K562 (cell line): Measurements from ENCODE around the gene FSTL1. TPM values are rescaled to one million over a fixed set of nuclear protein-coding genes. Genes with fewer than 3 reads are reported as not detected.

Experiments used
- ATF4 ChIP-seq: fragments of 450-650 bp; formaldehyde crosslinking; IDR thresholded peaks from 2 replicates; pipeline ENCODE4 v1.4.0; 2022; ENCODE audit warnings: mild to moderate bottlenecking, moderate library complexity
- FIP1L1 ChIP-seq: fragments of 200-400 bp; formaldehyde crosslinking; IDR thresholded peaks from 2 replicates; pipeline ENCODE4 v1.6.1; 2018; ENCODE audit warnings: mild to moderate bottlenecking, low read depth, low read length; ENCODE audit not compliant: poor library complexity, severe bottlenecking
- JUND ChIP-seq, 2 experiments: IDR thresholded peaks; 2 replicates in 1 of 2; 3 replicates in 1 of 2; pipeline ENCODE4 v1.6.1; 2011; ENCODE audit warnings: borderline replicate concordance in 2 of 2, low read depth in 2 of 2, low read length in 2 of 2, improper control_type of control experiment in 1 of 2, missing biosample characterization in 1 of 2, missing genetic modification characterization in 1 of 2, missing genetic modification reagents in 1 of 2
- KLF10 ChIP-seq: fragments of 250-450 bp; sonication (Bioruptor Pico); IDR thresholded peaks from 2 replicates; pipeline ENCODE4 v1.6.1; 2021; ENCODE audit warnings: matching md5 sums
- NR2C2 ChIP-seq, 2 experiments: fragments of 200-800 bp in 1 of 2; sonication (Bioruptor generic) in 1 of 2; sonication (generic) in 1 of 2; formaldehyde crosslinking in 1 of 2; IDR thresholded peaks; 2 replicates each; pipeline versions ENCODE4 v1.6.1 to v1.8.0; 2016 to 2022; ENCODE audit warnings: mild to moderate bottlenecking in 1 of 2, missing compliant biosample characterization in 1 of 2, missing genetic modification characterization in 1 of 2, missing genetic modification reagents in 1 of 2
- TAF9B ChIP-seq: fragments of 450-650 bp; IDR thresholded peaks from 2 replicates; pipeline ENCODE4 v1.6.1; 2018; ENCODE audit warnings: mild to moderate bottlenecking; ENCODE audit not compliant: partially characterized antibody
- polyA plus RNA-seq, 8 experiments: library from polyadenylated mRNA; depleted of rRNA in 4 of 8; stranded (reverse) in 5 of 8; unstranded in 3 of 8; fragments of >200 nt; fragmentation: Nextera tagmentation in 2 of 8; fragmentation: Illumina TruSeq in 1 of 8; extraction: Ambion mirVana in 2 of 8; extraction: Trizol in 1 of 8; gene quantifications; 2 replicates each; pipeline versions ENCODE4 v1.2.1 to v1.2.3, GENCODE V29; 2011 to 2014; ENCODE audit warnings: inconsistent platforms in 1 of 8, missing spikeins in 1 of 8
- total RNA-seq, 7 experiments: library from RNA; depleted of rRNA in 6 of 7; stranded (reverse); fragments of >200 nt in 6 of 7; fragmentation: Illumina TruSeq in 2 of 7; extraction: Trizol in 2 of 7; gene quantifications; 2 replicates each; pipeline versions ENCODE4 v1.2.1 to v1.2.3, GENCODE V29; 2011 to 2021; ENCODE audit warnings: low replicate concordance in 1 of 7
- TF ChIP-seq, protein P1 (sequence below): fragments of 450-650 bp; formaldehyde crosslinking; IDR thresholded peaks from 2 replicates; pipeline ENCODE4 v1.4.0; 2020; ENCODE audit warnings: mild to moderate bottlenecking, mixed read lengths
- TF ChIP-seq, protein P2 (sequence below), 3 experiments: fragments of 200-800 bp in 1 of 3; sonication (Bioruptor generic) in 1 of 3; sonication (generic) in 1 of 3; formaldehyde crosslinking in 1 of 3; IDR thresholded peaks; 2 replicates each; pipeline versions ENCODE4 v1.6.1 to v1.8.0; 2016 to 2022; ENCODE audit warnings: mild to moderate bottlenecking in 2 of 3, missing compliant biosample characterization in 2 of 3, missing genetic modification characterization in 2 of 3, missing genetic modification reagents in 1 of 3
- TF ChIP-seq, protein P3 (sequence below), 3 experiments: fragments of 200-800 bp in 1 of 3; fragments of 250-450 bp in 1 of 3; fragments of 450-650 bp in 1 of 3; sonication (Bioruptor Pico) in 1 of 3; sonication (Bioruptor generic) in 1 of 3; formaldehyde crosslinking in 1 of 3; IDR thresholded peaks; 2 replicates each; pipeline versions ENCODE4 v1.6.1 to v1.8.0; 2016 to 2022; ENCODE audit warnings: mild to moderate bottlenecking in 2 of 3, missing genetic modification characterization in 2 of 3, missing compliant biosample characterization in 1 of 3, moderate library complexity in 1 of 3
- TF ChIP-seq, protein P4 (sequence below), 2 experiments: fragments of 450-650 bp; conservative IDR thresholded peaks; 2 replicates each; pipeline ENCODE4 v1.6.1; 2017; ENCODE audit warnings: mild to moderate bottlenecking in 2 of 2, moderate library complexity in 2 of 2

Gene FSTL1
- total and polyA plus RNA-seq, 9 of the 15 experiments (the other 6 are each of a cell fraction or from before 2014, with no cell fraction given): 0.01 to 0.58 (median 0.08) TPM; not detected in 2

DNA sequence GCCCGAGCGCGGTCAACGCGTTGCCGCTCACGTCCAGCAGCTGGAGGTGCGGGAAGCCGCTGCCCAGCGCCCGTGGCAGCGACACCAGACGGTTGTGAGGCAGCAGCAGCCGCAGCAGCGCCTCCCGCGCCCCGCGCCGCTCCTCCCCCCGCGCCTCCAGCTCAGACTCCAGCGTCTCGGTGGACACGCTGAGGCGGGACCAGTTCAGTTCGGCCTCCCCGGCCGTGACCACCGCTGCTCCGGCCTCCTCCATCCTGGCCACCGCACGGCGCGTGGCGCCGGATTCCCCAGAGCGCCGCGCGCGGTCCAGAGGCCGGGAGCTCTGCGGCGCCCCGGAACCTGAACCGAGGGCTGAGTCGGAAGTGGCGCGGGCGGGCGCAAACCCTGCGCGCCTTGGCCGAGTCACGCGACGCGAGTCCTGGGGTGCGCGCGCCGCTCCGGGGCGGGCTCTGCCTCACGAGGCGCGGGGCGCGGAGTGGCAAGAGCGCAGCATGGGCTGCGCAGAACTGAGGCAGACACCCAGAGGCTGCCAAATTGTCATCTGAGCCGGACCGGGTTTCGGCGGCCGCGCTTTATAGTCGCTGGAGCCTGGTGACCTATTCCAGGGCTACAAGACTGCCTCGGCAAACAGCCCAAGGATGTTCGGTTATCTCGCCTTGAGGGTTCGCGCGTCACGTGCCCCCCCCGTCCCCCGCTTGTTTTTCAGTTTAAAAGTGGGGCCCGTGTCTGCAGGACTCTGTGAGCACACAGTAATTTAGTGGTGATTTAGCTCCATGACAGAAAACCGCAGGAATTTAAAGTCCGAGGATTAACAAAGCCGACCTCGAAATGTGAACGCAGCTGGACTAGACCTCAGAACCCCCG is 101.6 kb downstream of the FSTL1 start, which contains the start of gene LRRC58 (continued):
- TF ChIP-seq, protein P1, sequence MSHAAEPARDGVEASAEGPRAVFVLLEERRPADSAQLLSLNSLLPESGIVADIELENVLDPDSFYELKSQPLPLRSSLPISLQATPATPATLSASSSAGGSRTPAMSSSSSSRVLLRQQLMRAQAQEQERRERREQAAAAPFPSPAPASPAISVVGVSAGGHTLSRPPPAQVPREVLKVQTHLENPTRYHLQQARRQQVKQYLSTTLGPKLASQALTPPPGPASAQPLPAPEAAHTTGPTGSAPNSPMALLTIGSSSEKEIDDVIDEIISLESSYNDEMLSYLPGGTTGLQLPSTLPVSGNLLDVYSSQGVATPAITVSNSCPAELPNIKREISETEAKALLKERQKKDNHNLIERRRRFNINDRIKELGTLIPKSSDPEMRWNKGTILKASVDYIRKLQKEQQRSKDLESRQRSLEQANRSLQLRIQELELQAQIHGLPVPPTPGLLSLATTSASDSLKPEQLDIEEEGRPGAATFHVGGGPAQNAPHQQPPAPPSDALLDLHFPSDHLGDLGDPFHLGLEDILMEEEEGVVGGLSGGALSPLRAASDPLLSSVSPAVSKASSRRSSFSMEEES (CRISPR knock-in tag): peak; percentile 22; the same call in 1 of the 2 replicates
- TF ChIP-seq, protein P2, sequence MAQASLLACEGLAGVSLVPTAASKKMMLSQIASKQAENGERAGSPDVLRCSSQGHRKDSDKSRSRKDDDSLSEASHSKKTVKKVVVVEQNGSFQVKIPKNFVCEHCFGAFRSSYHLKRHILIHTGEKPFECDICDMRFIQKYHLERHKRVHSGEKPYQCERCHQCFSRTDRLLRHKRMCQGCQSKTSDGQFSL (CRISPR knock-in tag; IDR thresholded peaks at IDR 0.05): peak; percentile 82; the same call in 1 of the 2 replicates
- TF ChIP-seq, protein P2 (tag; IDR thresholded peaks at IDR 0.05): peak in 1 of 2 experiments; percentile 68; a peak in 2 of 4 replicates
- TF ChIP-seq TAF9B (peak; percentile 69), FIP1L1 (peak; percentile 72), ATF4 (0 out of 2 replicates have a peak, but pooled peaks have one; percentile 10), KLF10 (CRISPR knock-in tag) (no peak), NR2C2 (CRISPR knock-in tag; IDR thresholded peaks at IDR 0.05) (no peak), NR2C2 (tag; IDR thresholded peaks at IDR 0.05) (peak; percentile 96), JUND (IDR thresholded peaks at IDR 0.05; ENCODE audit: borderline replicate concordance, low read depth, low read length) (no peak), JUND (tag; IDR thresholded peaks at IDR 0.05; ENCODE audit: borderline replicate concordance, low read depth, low read length) (peak; percentile 22; the same call in 1 of the 3 replicates)
- TF ChIP-seq, protein P3, sequence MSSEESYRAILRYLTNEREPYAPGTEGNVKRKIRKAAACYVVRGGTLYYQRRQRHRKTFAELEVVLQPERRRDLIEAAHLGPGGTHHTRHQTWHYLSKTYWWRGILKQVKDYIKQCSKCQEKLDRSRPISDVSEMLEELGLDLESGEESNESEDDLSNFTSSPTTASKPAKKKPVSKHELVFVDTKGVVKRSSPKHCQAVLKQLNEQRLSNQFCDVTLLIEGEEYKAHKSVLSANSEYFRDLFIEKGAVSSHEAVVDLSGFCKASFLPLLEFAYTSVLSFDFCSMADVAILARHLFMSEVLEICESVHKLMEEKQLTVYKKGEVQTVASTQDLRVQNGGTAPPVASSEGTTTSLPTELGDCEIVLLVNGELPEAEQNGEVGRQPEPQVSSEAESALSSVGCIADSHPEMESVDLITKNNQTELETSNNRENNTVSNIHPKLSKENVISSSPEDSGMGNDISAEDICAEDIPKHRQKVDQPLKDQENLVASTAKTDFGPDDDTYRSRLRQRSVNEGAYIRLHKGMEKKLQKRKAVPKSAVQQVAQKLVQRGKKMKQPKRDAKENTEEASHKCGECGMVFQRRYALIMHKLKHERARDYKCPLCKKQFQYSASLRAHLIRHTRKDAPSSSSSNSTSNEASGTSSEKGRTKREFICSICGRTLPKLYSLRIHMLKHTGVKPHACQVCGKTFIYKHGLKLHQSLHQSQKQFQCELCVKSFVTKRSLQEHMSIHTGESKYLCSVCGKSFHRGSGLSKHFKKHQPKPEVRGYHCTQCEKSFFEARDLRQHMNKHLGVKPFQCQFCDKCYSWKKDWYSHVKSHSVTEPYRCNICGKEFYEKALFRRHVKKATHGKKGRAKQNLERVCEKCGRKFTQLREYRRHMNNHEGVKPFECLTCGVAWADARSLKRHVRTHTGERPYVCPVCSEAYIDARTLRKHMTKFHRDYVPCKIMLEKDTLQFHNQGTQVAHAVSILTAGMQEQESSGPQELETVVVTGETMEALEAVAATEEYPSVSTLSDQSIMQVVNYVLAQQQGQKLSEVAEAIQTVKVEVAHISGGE (CRISPR knock-in tag; IDR thresholded peaks at IDR 0.05): peak; percentile 85 to 98 (median 93); a peak in 5 of 6 replicates
- TF ChIP-seq, protein P4, sequence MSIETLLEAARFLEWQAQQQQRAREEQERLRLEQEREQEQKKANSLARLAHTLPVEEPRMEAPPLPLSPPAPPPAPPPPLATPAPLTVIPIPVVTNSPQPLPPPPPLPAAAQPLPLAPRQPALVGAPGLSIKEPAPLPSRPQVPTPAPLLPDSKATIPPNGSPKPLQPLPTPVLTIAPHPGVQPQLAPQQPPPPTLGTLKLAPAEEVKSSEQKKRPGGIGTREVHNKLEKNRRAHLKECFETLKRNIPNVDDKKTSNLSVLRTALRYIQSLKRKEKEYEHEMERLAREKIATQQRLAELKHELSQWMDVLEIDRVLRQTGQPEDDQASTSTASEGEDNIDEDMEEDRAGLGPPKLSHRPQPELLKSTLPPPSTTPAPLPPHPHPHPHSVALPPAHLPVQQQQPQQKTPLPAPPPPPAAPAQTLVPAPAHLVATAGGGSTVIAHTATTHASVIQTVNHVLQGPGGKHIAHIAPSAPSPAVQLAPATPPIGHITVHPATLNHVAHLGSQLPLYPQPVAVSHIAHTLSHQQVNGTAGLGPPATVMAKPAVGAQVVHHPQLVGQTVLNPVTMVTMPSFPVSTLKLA (conservative IDR thresholded peaks at IDR 0.05): peak; percentile 71 to 79
